Ascending aorta (tissue), 2 donors: ENCODE measurements around the gene WAS. TPM values are rescaled to one million over a fixed set of nuclear protein-coding genes. Genes with fewer than 3 reads are reported as not detected.

Source experiments
- DNase-seq, 2 donors: peaks; one replicate each; pipeline ENCODE4 v3.0.0-alpha.2; 2019; ENCODE audit warnings: low spot score in 2 of 2
- H3K27ac ChIP-seq, 2 donors: fragments of 200-600 bp; sonication (generic); one replicate each; pipeline ENCODE4 v1.5.1; 2016 to 2017; ENCODE audit warnings: mild to moderate bottlenecking in 1 of 2
- H3K27me3 ChIP-seq: fragments of 200-600 bp; sonication (generic); one replicate; pipeline ENCODE4 v1.5.1; 2017
- H3K36me3 ChIP-seq, 2 donors: fragments of 200-600 bp; sonication (generic); one replicate each; pipeline ENCODE4 v1.5.1; 2016
- H3K4me1 ChIP-seq, 2 donors: fragments of 200-600 bp; sonication (generic); one replicate each; pipeline ENCODE4 v1.5.1; 2016 to 2017; ENCODE audit warnings: mild to moderate bottlenecking in 1 of 2
- H3K4me3 ChIP-seq, 2 donors: fragments of 200-600 bp; sonication (generic); one replicate each; pipeline ENCODE4 v1.5.1; 2016 to 2017; ENCODE audit warnings: mild to moderate bottlenecking in 1 of 2
- H3K9me3 ChIP-seq, 2 donors: fragments of 200-600 bp; sonication (generic); one replicate each; pipeline ENCODE4 v1.5.1; 2016
- CTCF ChIP-seq, 3 experiments: fragments of 200-600 bp in 2 of 3; fragments of 450-650 bp in 1 of 3; sonication (generic) in 2 of 3; IDR thresholded peaks; one replicate each; pipeline ENCODE4 v1.5.1; 2016 to 2019; ENCODE audit warnings: antibody characterized with exemption in 3 of 3, mild to moderate bottlenecking in 1 of 3, moderate library complexity in 1 of 3
- intact Hi-C: fragments of 100-400 bp; cut with DNase I; formaldehyde crosslinking; loops from one replicate; pipeline ENCODE4 v1.15.1; 2023
- total RNA-seq: library from RNA; depleted of rRNA; stranded (reverse); fragments of >200 nt; gene quantifications from one replicate; pipeline ENCODE4 v1.1.0, GENCODE V29; 2016

WAS gene
- total RNA-seq, 1 donor from 2014 or later: 29.5 TPM

- intact Hi-C loops: loop anchor here (10.0 kb wide), 1 partner anchor 121 kb away; the partner anchor contains the start of gene RBM3
- peak overlapping the region; percentile 77 to 88 for H3K4me3 ChIP-seq
- H3K9me3 ChIP-seq: no peaks in the 10 kb centered on the region
- no peaks in the 10 kb centered on the region for H3K27me3 ChIP-seq
- no peak for TF ChIP-seq CTCF (IDR thresholded peaks at IDR 0.05)
- H3K36me3 ChIP-seq: peaks cover 3 to 8% of the 10 kb centered on the region in 2 donors
- no peaks in the 10 kb centered on the region for H3K4me1 ChIP-seq
- DNase-seq: no peak
- H3K27ac ChIP-seq: peak overlapping the region; percentile 87 to 92
Measured at GRCh38 chrX:48695534-48695896, 11.9 kb downstream of the WAS start.

GRCh38 chrX:48695925-48696300 lies 12.3 kb downstream of the WAS start:
- intact Hi-C loops: loop anchor here (1.0 to 10.0 kb wide), 6 partner anchors 20 to 573 kb away; partner anchors contain the start of genes PPP1R3F and RBM3
- no peak for DNase-seq

GRCh38 chrX:48696301-48696908 lies 12.8 kb downstream of the WAS start, which contains the start of gene SUV39H1:
SUV39H1 (plus strand) TSS chrX:48696734; CDS start chrX:48696785, 51 bp downstream.
- H3K36me3 ChIP-seq: peaks cover 3 to 8% of the 10 kb centered on the region in 2 donors
- H3K27me3 ChIP-seq: no peaks in the 10 kb centered on the region
- peak; percentile 47 to 93 for DNase-seq
- peak within 1 kb of the TSS; percentile 77 to 88 for H3K4me3 ChIP-seq
- no peak for TF ChIP-seq CTCF (IDR thresholded peaks at IDR 0.05)
- peak within 1 kb of the TSS; percentile 87 to 92 for H3K27ac ChIP-seq
- H3K9me3 ChIP-seq: no peaks in the 10 kb centered on the region
- no peaks in the 10 kb centered on the region for H3K4me1 ChIP-seq
- intact Hi-C loops: loop anchor here (1.0 to 10.0 kb wide), 6 partner anchors 20 to 572 kb away; partner anchors contain the start of genes PPP1R3F and RBM3

More at GRCh38 chrX:48695925-48696300, 12.3 kb downstream of the WAS start:
- peak overlapping the region; percentile 87 to 92 for H3K27ac ChIP-seq
- no peak for TF ChIP-seq CTCF (IDR thresholded peaks at IDR 0.05)
- H3K4me1 ChIP-seq: no peaks in the 10 kb centered on the region
- peak overlapping the region; percentile 77 to 88 for H3K4me3 ChIP-seq
- no peaks in the 10 kb centered on the region for H3K27me3 ChIP-seq
- peaks cover 3 to 8% of the 10 kb centered on the region in 2 donors for H3K36me3 ChIP-seq
- H3K9me3 ChIP-seq: no peaks in the 10 kb centered on the region

GRCh38 chrX:48696909-48697727 lies 13.5 kb downstream of the WAS start:
- Histone ChIP-seq H3K4me3 (peak overlapping the region; percentile 77 to 88), H3K36me3 (peaks cover 3 to 8% of the 10 kb centered on the region in 2 donors), H3K9me3 (no peaks in the 10 kb centered on the region), H3K4me1 (no peaks in the 10 kb centered on the region), H3K27ac (peak overlapping the region; percentile 45 to 92), H3K27me3 (no peaks in the 10 kb centered on the region)
- intact Hi-C loops: loop anchor here (1.0 to 10.0 kb wide), 6 partner anchors 21 to 572 kb away; partner anchors contain the start of genes PPP1R3F and RBM3
- DNase-seq: no peak
- no peak for TF ChIP-seq CTCF (IDR thresholded peaks at IDR 0.05)

GRCh38 chrX:48698306-48698705 lies 14.7 kb downstream of the WAS start:
- TF ChIP-seq CTCF (IDR thresholded peaks at IDR 0.05): no peak
- peaks cover 3 to 8% of the 10 kb centered on the region in 2 donors for H3K36me3 ChIP-seq
- no peak overlapping the region for H3K4me3 ChIP-seq
- intact Hi-C loops: loop anchor here (10.0 kb wide), 1 partner anchor 124 kb away; the partner anchor contains the start of gene RBM3
- H3K9me3 ChIP-seq: no peaks in the 10 kb centered on the region
- H3K4me1 ChIP-seq: no peaks in the 10 kb centered on the region
- no peak overlapping the region for H3K27ac ChIP-seq
- H3K27me3 ChIP-seq: no peaks in the 10 kb centered on the region
- no peak for DNase-seq
